Measurements from ENCODE around the gene PPM1F.

PPM1F gene

DNA sequence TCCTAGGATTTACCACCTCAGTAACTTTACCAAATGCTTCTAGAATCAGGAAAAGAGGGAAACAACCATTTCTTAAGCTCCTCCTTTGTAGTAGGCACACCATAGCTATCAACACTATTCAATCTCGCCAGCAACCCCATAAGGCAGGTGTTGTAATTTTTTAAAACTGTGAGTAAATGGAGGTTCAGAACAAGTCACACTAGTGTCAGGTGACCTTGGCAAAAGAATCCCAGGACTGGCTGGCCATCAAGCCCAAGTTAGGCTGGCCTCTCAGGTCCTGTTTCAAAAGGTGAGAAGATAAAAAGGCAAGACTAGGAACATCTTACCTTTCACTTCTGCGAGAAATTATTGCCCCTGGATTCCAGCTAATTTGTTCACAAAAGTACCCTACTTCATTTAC is 29.2 kb upstream of the PPM1F start:
- peaks cover 2% of the 10 kb centered on the region for H3K36me3 ChIP-seq
- H3K9me3 ChIP-seq (ENCODE audit: severe bottlenecking) = no peaks in the 10 kb centered on the region
- DNase-seq = no peak
- H3K27me3 ChIP-seq (ENCODE audit: insufficient read depth, low read depth, severe bottlenecking) = no peaks in the 10 kb centered on the region
- TF ChIP-seq, protein P1, sequence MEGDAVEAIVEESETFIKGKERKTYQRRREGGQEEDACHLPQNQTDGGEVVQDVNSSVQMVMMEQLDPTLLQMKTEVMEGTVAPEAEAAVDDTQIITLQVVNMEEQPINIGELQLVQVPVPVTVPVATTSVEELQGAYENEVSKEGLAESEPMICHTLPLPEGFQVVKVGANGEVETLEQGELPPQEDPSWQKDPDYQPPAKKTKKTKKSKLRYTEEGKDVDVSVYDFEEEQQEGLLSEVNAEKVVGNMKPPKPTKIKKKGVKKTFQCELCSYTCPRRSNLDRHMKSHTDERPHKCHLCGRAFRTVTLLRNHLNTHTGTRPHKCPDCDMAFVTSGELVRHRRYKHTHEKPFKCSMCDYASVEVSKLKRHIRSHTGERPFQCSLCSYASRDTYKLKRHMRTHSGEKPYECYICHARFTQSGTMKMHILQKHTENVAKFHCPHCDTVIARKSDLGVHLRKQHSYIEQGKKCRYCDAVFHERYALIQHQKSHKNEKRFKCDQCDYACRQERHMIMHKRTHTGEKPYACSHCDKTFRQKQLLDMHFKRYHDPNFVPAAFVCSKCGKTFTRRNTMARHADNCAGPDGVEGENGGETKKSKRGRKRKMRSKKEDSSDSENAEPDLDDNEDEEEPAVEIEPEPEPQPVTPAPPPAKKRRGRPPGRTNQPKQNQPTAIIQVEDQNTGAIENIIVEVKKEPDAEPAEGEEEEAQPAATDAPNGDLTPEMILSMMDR (IDR thresholded peaks at IDR 0.05; ENCODE audit: low read depth, low read length) = no peak
- H3K27ac ChIP-seq = peak overlapping the region; percentile 79
- peak overlapping the region; percentile 99 for H3K4me3 ChIP-seq (ENCODE audit: low read depth, low read length)

DNA sequence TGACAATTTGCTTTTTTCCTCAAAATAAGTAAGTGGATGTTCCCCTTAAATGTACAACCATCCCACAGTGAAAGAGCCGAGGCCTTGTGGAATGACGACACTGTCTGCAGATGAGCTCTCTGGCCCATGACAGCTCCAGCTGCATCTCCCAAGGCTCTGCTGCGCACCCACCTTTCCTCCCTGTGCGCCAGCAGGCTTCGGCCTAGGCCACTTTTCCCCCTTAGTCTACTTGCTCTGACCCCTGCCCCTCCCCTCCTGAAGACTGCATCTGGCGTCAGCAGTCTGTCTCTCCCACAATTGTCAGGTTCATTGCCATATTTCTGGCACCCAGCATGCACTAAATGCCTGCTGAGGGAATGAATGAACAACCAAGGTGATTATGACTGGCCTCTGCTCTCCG is 27.9 kb upstream of the PPM1F start:
- H3K9me3 ChIP-seq (ENCODE audit: severe bottlenecking) = no peaks in the 10 kb centered on the region
- DNase-seq = no peak
- no peak overlapping the region for H3K27ac ChIP-seq
- H3K4me3 ChIP-seq (ENCODE audit: low read depth, low read length) = no peak overlapping the region
- no peaks in the 10 kb centered on the region for H3K27me3 ChIP-seq (ENCODE audit: insufficient read depth, low read depth, severe bottlenecking)
- TF ChIP-seq, protein P1 (IDR thresholded peaks at IDR 0.05; ENCODE audit: low read depth, low read length) = no peak
- peaks cover 3% of the 10 kb centered on the region for H3K36me3 ChIP-seq

DNA sequence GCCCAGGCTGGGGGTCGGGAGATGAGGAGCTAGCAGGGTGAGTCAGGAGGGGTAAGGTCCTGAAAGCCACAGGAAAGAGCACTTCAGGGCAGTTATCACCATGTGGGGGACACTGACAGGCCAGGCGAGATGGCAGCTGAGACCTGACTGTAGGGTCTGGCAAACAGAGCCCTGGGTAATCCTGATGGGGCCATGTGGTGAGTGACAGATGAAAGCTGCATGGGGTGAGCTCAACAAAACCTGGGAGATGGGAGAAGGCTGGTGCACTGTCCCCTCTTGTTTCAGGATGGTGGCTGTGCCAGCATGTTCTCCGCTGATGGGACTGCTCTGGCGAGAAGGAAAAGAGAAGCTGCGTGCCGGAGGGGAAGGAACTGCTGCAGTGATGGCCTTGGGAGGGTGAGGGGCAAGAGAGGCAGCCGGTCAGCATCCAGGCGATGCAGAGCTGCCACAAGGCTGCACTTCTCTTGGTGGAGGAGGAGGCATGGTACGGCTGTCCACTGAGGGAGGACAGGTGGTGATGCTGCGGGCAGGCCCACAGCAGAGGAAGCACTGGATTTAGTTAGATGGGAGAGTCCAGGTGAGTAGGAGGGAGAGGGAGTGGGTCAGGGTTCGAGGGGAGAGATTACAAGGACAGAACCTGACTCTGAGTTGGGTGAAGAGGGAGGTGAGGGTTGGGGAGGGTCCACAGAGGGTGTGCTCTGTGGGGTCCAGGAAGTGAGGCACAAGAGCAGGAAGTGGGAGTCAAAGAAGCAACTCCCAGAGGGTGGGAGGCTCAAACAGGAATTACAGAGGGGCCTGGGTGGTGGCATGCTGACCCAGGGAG is 26.1 kb upstream of the PPM1F start:
- Histone ChIP-seq H3K27ac (no peak overlapping the region), H3K9me3 (ENCODE audit: severe bottlenecking) (no peaks in the 10 kb centered on the region), H3K36me3 (peaks cover 20% of the 10 kb centered on the region), H3K27me3 (ENCODE audit: insufficient read depth, low read depth, severe bottlenecking) (no peaks in the 10 kb centered on the region), H3K4me3 (ENCODE audit: low read depth, low read length) (no peak overlapping the region)
- no peak for DNase-seq
- TF ChIP-seq, protein P1 (IDR thresholded peaks at IDR 0.05; ENCODE audit: low read depth, low read length) = no peak

DNA sequence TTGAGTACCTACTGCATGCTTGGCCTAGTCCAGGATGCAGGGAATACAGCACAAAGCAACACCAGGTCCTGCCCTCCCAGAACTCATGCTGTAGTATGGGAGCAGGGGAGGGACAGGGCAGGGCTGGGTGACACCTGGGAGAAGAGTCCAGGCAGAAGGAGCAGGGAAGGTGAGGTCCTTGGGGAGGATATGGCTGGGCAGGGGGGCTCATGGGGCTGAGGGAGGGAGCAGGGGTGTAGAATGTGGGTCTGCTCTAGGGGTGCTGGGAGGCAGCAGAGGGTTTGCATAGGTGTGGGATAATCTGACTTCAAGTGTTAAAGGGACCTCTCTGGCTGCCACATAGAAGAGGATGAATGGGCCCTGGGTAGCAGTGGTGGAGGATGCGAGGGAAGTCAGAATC is 25.2 kb upstream of the PPM1F start:
- DNase-seq = no peak
- Histone ChIP-seq H3K27ac (no peak overlapping the region), H3K9me3 (ENCODE audit: severe bottlenecking) (no peaks in the 10 kb centered on the region), H3K27me3 (ENCODE audit: insufficient read depth, low read depth, severe bottlenecking) (no peaks in the 10 kb centered on the region), H3K36me3 (peaks cover 26% of the 10 kb centered on the region), H3K4me3 (ENCODE audit: low read depth, low read length) (no peak overlapping the region)
- TF ChIP-seq, protein P1 (IDR thresholded peaks at IDR 0.05; ENCODE audit: low read depth, low read length) = no peak

DNA sequence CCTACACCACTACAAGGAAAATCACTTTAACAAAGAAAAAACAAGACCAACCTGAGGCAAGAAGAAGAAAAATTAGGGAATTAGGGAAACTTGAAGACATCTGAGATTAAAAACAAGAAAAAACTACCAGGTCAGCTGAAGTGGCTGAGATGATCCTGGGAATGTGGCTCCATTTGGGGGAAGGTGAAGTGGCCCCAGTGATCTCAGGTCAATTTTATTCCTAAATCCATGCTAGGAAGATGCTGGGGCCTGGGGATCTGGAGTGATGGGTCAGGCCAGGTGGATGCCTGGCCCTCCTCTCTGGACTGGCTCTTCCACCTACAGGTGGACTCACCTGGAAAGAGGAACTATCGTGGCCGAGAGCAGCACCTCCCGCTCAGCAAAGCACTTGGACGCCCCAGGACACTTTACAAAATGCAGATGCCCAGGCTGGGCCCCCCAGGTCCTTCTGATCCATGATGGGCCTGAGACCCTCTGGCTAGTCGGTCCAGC is 23.3 kb upstream of the PPM1F start:
- peaks cover 41% of the 10 kb centered on the region for H3K36me3 ChIP-seq
- TF ChIP-seq, protein P1 (IDR thresholded peaks at IDR 0.05; ENCODE audit: low read depth, low read length) = no peak
- DNase-seq = no peak
- no peaks in the 10 kb centered on the region for H3K9me3 ChIP-seq (ENCODE audit: severe bottlenecking)
- no peak overlapping the region for H3K4me3 ChIP-seq (ENCODE audit: low read depth, low read length)
- no peaks in the 10 kb centered on the region for H3K27me3 ChIP-seq (ENCODE audit: insufficient read depth, low read depth, severe bottlenecking)
- no peak overlapping the region for H3K27ac ChIP-seq

Data from WERI-Rb-1 (cell line).